Panc1 (cell line): Measurements from ENCODE around the gene CDK6.

ENCODE experiments used
- POLR2AphosphoS5 ChIP-seq: IDR thresholded peaks from 2 replicates; pipeline ENCODE4 v1.6.1; 2012; ENCODE audit warnings: mild to moderate bottlenecking, low read depth, low read length, moderate library complexity
- TCF7L2 ChIP-seq: IDR thresholded peaks from 2 replicates; pipeline ENCODE4 v1.6.1; 2011; ENCODE audit warnings: mild to moderate bottlenecking, low read depth, low read length, inconsistent platforms
- TF ChIP-seq, protein P1 (sequence below): fragments of 450-650 bp; IDR thresholded peaks from 2 replicates; pipeline ENCODE4 v1.5.1; 2017; ENCODE audit warnings: mild to moderate bottlenecking

DNA sequence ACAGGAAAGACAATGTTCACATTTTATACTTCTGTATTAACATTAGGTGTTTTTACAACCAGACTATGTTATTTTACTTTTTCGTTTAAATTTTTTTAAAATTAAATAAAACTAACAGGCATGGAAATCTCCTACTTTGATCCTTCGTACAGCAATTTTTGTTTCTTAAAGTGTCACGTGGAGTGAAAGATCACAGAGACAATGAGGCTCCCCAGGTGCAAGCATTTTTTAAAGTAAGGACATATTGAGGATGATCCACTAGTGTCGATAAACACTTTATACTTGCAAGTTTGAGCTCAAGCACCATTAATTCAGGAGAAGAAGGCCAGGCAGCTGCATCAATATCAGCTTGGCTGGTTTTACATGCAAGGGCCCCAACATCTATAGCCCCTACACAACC is 177.7 kb downstream of the CDK6 start:
- TF ChIP-seq TCF7L2 (no peak), POLR2AphosphoS5 (no peak)
- TF ChIP-seq, protein P1, sequence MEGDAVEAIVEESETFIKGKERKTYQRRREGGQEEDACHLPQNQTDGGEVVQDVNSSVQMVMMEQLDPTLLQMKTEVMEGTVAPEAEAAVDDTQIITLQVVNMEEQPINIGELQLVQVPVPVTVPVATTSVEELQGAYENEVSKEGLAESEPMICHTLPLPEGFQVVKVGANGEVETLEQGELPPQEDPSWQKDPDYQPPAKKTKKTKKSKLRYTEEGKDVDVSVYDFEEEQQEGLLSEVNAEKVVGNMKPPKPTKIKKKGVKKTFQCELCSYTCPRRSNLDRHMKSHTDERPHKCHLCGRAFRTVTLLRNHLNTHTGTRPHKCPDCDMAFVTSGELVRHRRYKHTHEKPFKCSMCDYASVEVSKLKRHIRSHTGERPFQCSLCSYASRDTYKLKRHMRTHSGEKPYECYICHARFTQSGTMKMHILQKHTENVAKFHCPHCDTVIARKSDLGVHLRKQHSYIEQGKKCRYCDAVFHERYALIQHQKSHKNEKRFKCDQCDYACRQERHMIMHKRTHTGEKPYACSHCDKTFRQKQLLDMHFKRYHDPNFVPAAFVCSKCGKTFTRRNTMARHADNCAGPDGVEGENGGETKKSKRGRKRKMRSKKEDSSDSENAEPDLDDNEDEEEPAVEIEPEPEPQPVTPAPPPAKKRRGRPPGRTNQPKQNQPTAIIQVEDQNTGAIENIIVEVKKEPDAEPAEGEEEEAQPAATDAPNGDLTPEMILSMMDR = no peak
